GM12878 (cell line): ENCODE results near the gene ZNF335. TPM values are rescaled to one million over a fixed set of nuclear protein-coding genes. Genes with fewer than 3 reads are reported as not detected.

ENCODE experiments used
- ATAC-seq: fragments of 200-7000 bp; cut with Tn5 transposase; 3 replicates; pipeline ENCODE4 v1.9.1; 2020; ENCODE audit warnings: mild to moderate bottlenecking, moderate library complexity
- BruUV-seq: library from RNA; stranded (reverse); fragments of 400-500 nt; replicated peaks from 2 replicates; lab custom pipeline; 2021; lab: Mats Ljungman, UMichigan
- CTCF ChIA-PET: fragments of 300-600 bp; sonication (Branson Sonifier 250); formaldehyde crosslinking; extraction: SDS; loops from one replicate; lab custom pipeline; 2021; ENCODE audit warnings: inconsistent platforms; lab: Yijun Ruan, JAX
- POLR2A ChIA-PET: fragments of 350-600 bp; formaldehyde crosslinking; extraction: SDS; loops from one replicate; lab custom pipeline; 2021; ENCODE audit warnings: inconsistent platforms; lab: Charles Lee
- RAD21 ChIA-PET: fragments of 300-600 bp; sonication (Branson Sonifier 250); formaldehyde crosslinking; loops from one replicate; lab custom pipeline; 2023; ENCODE audit warnings: antibody characterized with exemption; ENCODE audit not compliant: unreplicated experiment; lab: Charles Lee
- SMC1A ChIA-PET: fragments of 300-600 bp; sonication (Branson Sonifier 250); formaldehyde crosslinking; loops from one replicate; lab custom pipeline; 2023; ENCODE audit not compliant: unreplicated experiment, uncharacterized antibody; lab: Charles Lee
- DNase-seq: peaks from one replicate; pipeline ENCODE4 v3.0.0-alpha.2; 2011; ENCODE audit warnings: low read depth, low spot score
- FAIRE-seq: peaks from 3 replicates; lab custom pipeline; 2011; peaks lifted over from hg19 to GRCh38; lab: Jason Lieb, UNC
- H2AFZ ChIP-seq: 2 replicates; pipeline ENCODE4 v1.6.0; 2011; ENCODE audit warnings: low read depth, low read length, control low read depth; ENCODE audit not compliant: control insufficient read depth
- H3K27ac ChIP-seq: 2 replicates; pipeline ENCODE4 v1.5.1; 2011; ENCODE audit warnings: control low read depth; ENCODE audit not compliant: control insufficient read depth, insufficient read depth
- H3K27me3 ChIP-seq, 2 experiments: replicated peaks in 1 of 2; 2 replicates each; pipeline versions ENCODE4 v1.6.0 to v1.6.1; 2011; ENCODE audit warnings: low read length in 1 of 2; ENCODE audit not compliant: control insufficient read depth in 2 of 2, insufficient read depth in 2 of 2
- H3K36me3 ChIP-seq, 2 experiments: 2 replicates each; pipeline ENCODE4 v1.5.1; 2011; ENCODE audit warnings: low read length in 1 of 2; ENCODE audit not compliant: control insufficient read depth in 2 of 2, insufficient read depth in 2 of 2
- H3K4me1 ChIP-seq: 2 replicates; pipeline ENCODE4 v1.6.1; 2011; ENCODE audit warnings: mild to moderate bottlenecking, low read length, moderate library complexity, mixed read lengths; ENCODE audit not compliant: control insufficient read depth, insufficient read depth
- H3K4me2 ChIP-seq: 2 replicates; pipeline ENCODE4 v1.6.0; 2011; ENCODE audit warnings: control low read depth; ENCODE audit not compliant: control insufficient read depth, insufficient read depth
- H3K4me3 ChIP-seq: fragments of 200-600 bp; sonication (generic); 2 replicates; pipeline ENCODE4 v1.5.1; 2016
- H3K79me2 ChIP-seq: 2 replicates; pipeline ENCODE4 v1.6.0; 2011; ENCODE audit warnings: low read length; ENCODE audit not compliant: control insufficient read depth, insufficient read depth
- H3K9ac ChIP-seq: 2 replicates; pipeline ENCODE4 v1.8.0; 2011; ENCODE audit warnings: low read length, control low read depth, mixed read lengths; ENCODE audit not compliant: control insufficient read depth, insufficient read depth
- H3K9me3 ChIP-seq: replicated peaks from 3 replicates; pipeline ENCODE4 v1.5.1; 2011; ENCODE audit warnings: mild to moderate bottlenecking, low read length; ENCODE audit not compliant: control insufficient read depth, insufficient read depth
- H4K20me1 ChIP-seq: 2 replicates; pipeline ENCODE4 v1.6.0; 2011; ENCODE audit not compliant: control insufficient read depth, insufficient read depth
- IKZF1 ChIP-seq: fragments of 450-650 bp; conservative IDR thresholded peaks from 2 replicates; pipeline ENCODE4 v1.6.1; 2017; ENCODE audit warnings: antibody characterized with exemption, mild to moderate bottlenecking
- KAT2A ChIP-seq: conservative IDR thresholded peaks from 2 replicates; pipeline ENCODE4 v1.6.1; 2011; ENCODE audit warnings: low read depth, low read length; ENCODE audit not compliant: control insufficient read depth
- YBX1 ChIP-seq: fragments of 450-650 bp; IDR thresholded peaks from 2 replicates; pipeline ENCODE4 v1.6.1; 2016; ENCODE audit warnings: antibody characterized with exemption
- WGBS: methylation state at CpG from one replicate; pipeline ENCODE4 v1.1.6; 2016; ENCODE audit warnings: low lambda C conversion rate; ENCODE audit not compliant: insufficient replicate concordance, insufficient coverage; ENCODE audit errors: missing lambda C conversion rate; 5-methylcytosine and 5-hydroxymethylcytosine counted together
- in situ Hi-C: fragments of 300-500 bp; cut with MboI; formaldehyde crosslinking; loops from 9 replicates; pipeline ENCODE4 v1.14.3; 2018; ENCODE audit warnings: mixed read lengths
- intact Hi-C: fragments of 100-400 bp; cut with micrococcal nuclease; formaldehyde crosslinking; loops from one replicate; pipeline ENCODE4 v1.14.2; 2022; ENCODE audit not compliant: unreplicated experiment
- polyA plus RNA-seq, 11 experiments: library from polyadenylated mRNA; depleted of rRNA in 4 of 11; unstranded in 6 of 11; stranded (reverse) in 5 of 11; fragments of >200 nt; fragmentation: Nextera tagmentation in 4 of 11; fragmentation: Illumina TruSeq in 1 of 11; extraction: Ambion mirVana in 4 of 11; extraction: Trizol in 1 of 11; gene quantifications; 1 replicate in 1 of 11; 2 replicates in 10 of 11; pipeline versions ENCODE4 v1.2.1 to v1.2.3, GENCODE V29; 2011 to 2016; ENCODE audit warnings: inconsistent platforms in 2 of 11, missing spikeins in 2 of 11, low read depth in 1 of 11
- total RNA-seq, 4 experiments: library from RNA; depleted of rRNA in 3 of 4; stranded (reverse); fragments of >200 nt in 3 of 4; fragmentation: Illumina TruSeq in 1 of 4; extraction: Trizol in 1 of 4; gene quantifications; 2 replicates each; pipeline versions ENCODE4 v1.2.1 to v1.2.3, GENCODE V29; 2013 to 2021
- TF ChIP-seq, protein P1 (sequence below): fragments of 450-650 bp; IDR thresholded peaks from 2 replicates; pipeline ENCODE4 v1.6.1; 2014; ENCODE audit warnings: mild to moderate bottlenecking

ZNF335 gene
- total and polyA plus RNA-seq, 10 of the 15 experiments (the other 5 are each of a cell fraction or from before 2014, with no cell fraction given): 0.74 to 30.1 (median 14.5) TPM

- intact Hi-C loops: no loop called here
- TF ChIP-seq YBX1: no peak
- no peak for DNase-seq
- Histone ChIP-seq H3K9me3 (no peaks in the 10 kb centered on the region), H3K27me3 (no peaks in the 10 kb centered on the region; a peak in 1 of 4 replicates), H4K20me1 (no peaks in the 10 kb centered on the region), H3K9ac (no peak overlapping the region), H3K4me2 (no peak overlapping the region), H3K79me2 (no peaks in the 10 kb centered on the region), H3K36me3 (no peaks in the 10 kb centered on the region), H2AFZ (no peak overlapping the region), H3K4me3 (no peak overlapping the region), H3K4me1 (peaks cover 29% of the 10 kb centered on the region), H3K27ac (no peak overlapping the region)
- in situ Hi-C loops: no loop called here
- BruUV-seq: no TSS peak
- ChIA-PET SMC1A (interaction anchor here (1.3 to 1.4 kb wide), 2 partner anchors 13 to 203 kb away, joined by 4 read pairs; no protein-coding TSS in a partner anchor), RAD21 (no interaction called here), CTCF (interaction anchor here (1.0 to 7.9 kb wide), 2 partner anchors 12 to 15 kb away, joined by 3 to 48 read pairs; no protein-coding TSS in a partner anchor), POLR2A (no interaction called here)
- 83% methylated on average over 2 of the region's 3 CpGs for WGBS
- no peak for FAIRE-seq
- no peak for ATAC-seq
Measured at GRCh38 chr20:46002008-46002407, 30.0 kb upstream of the ZNF335 start.

DNA sequence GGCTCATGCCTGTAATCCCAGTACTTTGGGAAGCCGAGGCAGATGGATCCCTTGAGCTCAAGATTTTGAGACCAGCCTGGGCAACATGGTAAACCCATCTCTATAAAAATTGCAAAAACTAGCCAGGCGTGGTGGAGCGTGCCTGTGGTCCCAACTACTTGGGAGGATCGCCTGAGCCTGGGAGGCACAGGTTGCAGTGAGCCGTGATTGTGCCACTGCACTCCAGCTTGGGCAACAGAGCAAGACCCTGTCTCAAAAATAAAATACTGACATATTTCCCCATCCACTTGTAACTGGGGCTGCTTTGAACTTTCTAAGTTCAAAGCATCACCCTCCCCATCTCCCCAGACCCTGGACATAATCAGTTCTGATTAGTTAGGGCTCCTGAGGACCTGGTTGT, 29.5 kb upstream of the ZNF335 start:
- Histone ChIP-seq H2AFZ (no peak overlapping the region), H3K27me3 (no peaks in the 10 kb centered on the region; a peak in 1 of 4 replicates)
- DNase-seq (no peak), FAIRE-seq (no peak)
- intact Hi-C loops: no loop called here
- POLR2A ChIA-PET: no interaction called here
- TF ChIP-seq, protein P1, sequence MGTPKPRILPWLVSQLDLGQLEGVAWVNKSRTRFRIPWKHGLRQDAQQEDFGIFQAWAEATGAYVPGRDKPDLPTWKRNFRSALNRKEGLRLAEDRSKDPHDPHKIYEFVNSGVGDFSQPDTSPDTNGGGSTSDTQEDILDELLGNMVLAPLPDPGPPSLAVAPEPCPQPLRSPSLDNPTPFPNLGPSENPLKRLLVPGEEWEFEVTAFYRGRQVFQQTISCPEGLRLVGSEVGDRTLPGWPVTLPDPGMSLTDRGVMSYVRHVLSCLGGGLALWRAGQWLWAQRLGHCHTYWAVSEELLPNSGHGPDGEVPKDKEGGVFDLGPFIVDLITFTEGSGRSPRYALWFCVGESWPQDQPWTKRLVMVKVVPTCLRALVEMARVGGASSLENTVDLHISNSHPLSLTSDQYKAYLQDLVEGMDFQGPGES: no peak
- TF ChIP-seq KAT2A (no peak), IKZF1 (no peak)
- TF ChIP-seq, all 136 proteins: peak for 0
- no TSS peak for BruUV-seq
- RAD21 ChIA-PET: no interaction called here
- no peaks in the 10 kb centered on the region for H3K9me3 ChIP-seq
- SMC1A ChIA-PET: interaction anchor here (1.3 to 1.4 kb wide), 2 partner anchors 13 to 203 kb away, joined by 4 read pairs; no protein-coding TSS in a partner anchor
- H3K27ac ChIP-seq: no peak overlapping the region
- H3K79me2 ChIP-seq: no peaks in the 10 kb centered on the region
- WGBS: 35% methylated on average over 5 of the region's 5 CpGs
- H3K36me3 ChIP-seq: no peaks in the 10 kb centered on the region
- no peaks in the 10 kb centered on the region for H4K20me1 ChIP-seq
- H3K9ac ChIP-seq: no peak overlapping the region
- CTCF ChIA-PET: interaction anchor here (1.0 to 7.9 kb wide), 3 partner anchors 12 to 32 kb away, joined by 3 to 48 read pairs (median 14); no protein-coding TSS in a partner anchor
- ATAC-seq: no peak
- peaks cover 26% of the 10 kb centered on the region for H3K4me1 ChIP-seq
- in situ Hi-C loops: no loop called here
- H3K4me2 ChIP-seq: no peak overlapping the region
- no peak overlapping the region for H3K4me3 ChIP-seq
